Stomach (tissue), 4 donors: ENCODE results near the gene ADRM1.

ENCODE experiments used
- POLR2A ChIP-seq, 4 donors: fragments of 450-650 bp; IDR thresholded peaks; one replicate each; pipeline ENCODE4 v1.6.1; 2016; ENCODE audit warnings: antibody characterized with exemption in 4 of 4, control low read depth in 2 of 4, mild to moderate bottlenecking in 1 of 4, moderate library complexity in 1 of 4
- POLR2AphosphoS5 ChIP-seq, 3 donors: sonication (generic); formaldehyde crosslinking; IDR thresholded peaks; one replicate each; pipeline ENCODE4 v1.6.1; 2016; ENCODE audit warnings: antibody characterized with exemption in 3 of 3
- TF ChIP-seq, protein P1 (sequence below), 7 experiments: fragments of 450-650 bp in 4 of 7; fragments of 200-600 bp in 3 of 7; sonication (generic) in 3 of 7; IDR thresholded peaks; one replicate each; pipeline ENCODE4 v1.5.1; 2016 to 2019; ENCODE audit warnings: antibody characterized with exemption in 7 of 7, control low read depth in 2 of 7, mild to moderate bottlenecking in 1 of 7

DNA sequence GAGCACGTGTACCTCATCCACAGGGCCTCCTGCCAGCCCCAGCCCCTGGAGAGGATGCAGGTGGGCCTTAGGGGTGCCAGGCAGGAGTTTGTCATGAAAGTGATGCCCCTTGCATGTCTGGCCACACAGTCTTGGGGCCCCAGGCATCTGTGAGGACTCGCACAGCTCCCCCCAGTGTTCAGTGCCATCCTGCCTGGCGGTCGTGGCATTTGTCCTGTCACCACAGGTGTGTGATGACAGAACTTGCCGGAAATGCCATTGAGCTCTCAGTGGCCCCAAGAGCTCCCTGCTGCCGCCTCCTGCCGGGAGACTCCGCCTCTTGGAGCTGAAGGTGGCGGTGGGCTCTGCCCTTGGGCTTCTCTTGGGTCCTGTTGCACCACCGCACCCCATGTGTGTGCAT is 30.6 kb upstream of the ADRM1 start:
- TF ChIP-seq, protein P1, sequence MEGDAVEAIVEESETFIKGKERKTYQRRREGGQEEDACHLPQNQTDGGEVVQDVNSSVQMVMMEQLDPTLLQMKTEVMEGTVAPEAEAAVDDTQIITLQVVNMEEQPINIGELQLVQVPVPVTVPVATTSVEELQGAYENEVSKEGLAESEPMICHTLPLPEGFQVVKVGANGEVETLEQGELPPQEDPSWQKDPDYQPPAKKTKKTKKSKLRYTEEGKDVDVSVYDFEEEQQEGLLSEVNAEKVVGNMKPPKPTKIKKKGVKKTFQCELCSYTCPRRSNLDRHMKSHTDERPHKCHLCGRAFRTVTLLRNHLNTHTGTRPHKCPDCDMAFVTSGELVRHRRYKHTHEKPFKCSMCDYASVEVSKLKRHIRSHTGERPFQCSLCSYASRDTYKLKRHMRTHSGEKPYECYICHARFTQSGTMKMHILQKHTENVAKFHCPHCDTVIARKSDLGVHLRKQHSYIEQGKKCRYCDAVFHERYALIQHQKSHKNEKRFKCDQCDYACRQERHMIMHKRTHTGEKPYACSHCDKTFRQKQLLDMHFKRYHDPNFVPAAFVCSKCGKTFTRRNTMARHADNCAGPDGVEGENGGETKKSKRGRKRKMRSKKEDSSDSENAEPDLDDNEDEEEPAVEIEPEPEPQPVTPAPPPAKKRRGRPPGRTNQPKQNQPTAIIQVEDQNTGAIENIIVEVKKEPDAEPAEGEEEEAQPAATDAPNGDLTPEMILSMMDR (IDR thresholded peaks at IDR 0.05): no peak
- TF ChIP-seq POLR2AphosphoS5 (IDR thresholded peaks at IDR 0.05) (no peak), POLR2A (IDR thresholded peaks at IDR 0.05) (no peak)
